Mammary epithelial cell (primary cell): Measurements from ENCODE around the gene ZDHHC9.

Source experiments
- CTCF ChIP-seq, 2 donors: IDR thresholded peaks in 1 of 2; conservative IDR thresholded peaks in 1 of 2; 2 replicates each; pipeline ENCODE4 v1.5.1; 2011 to 2012; ENCODE audit warnings: inconsistent platforms in 2 of 2, low read length in 2 of 2, mild to moderate bottlenecking in 2 of 2, control low read depth in 1 of 2, low read depth in 1 of 2; ENCODE audit not compliant: insufficient read depth in 1 of 2; ENCODE audit errors: extremely low read depth in 1 of 2
- EZH2 ChIP-seq: IDR thresholded peaks from 2 replicates; pipeline ENCODE4 v1.6.1; 2012; ENCODE audit warnings: low read length, inconsistent platforms, borderline replicate concordance

DNA sequence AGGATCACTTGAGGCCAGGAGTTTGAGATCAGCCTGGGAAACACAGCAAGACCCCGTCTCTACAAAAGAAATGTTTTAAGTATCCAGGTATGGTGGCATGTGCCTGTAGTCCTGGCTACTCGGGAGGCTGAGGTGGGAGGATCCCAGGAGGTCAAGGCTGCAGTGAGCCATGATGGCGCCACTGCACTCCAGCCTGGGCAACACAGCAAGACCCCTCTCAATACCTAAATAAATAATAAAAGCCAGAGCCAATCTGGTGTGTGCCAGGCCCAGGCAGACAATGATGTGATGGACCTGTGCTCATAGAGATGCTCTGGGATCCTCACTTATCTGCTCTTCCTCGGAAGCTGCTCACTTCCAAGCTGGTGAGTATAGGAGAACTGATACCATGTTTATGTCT lies 82.1 kb downstream of the ZDHHC9 start:
- TF ChIP-seq EZH2 (no peak), CTCF (conservative IDR thresholded peaks at IDR 0.05 in 1 of 2, IDR thresholded peaks at IDR 0.05 in 1 of 2; ENCODE audit: extremely low read depth in 1 of 2, insufficient read depth in 1 of 2, low read depth in 1 of 2, low read length in 2 of 2) (no peak)
